NT2/D1 (cell line): ENCODE results near the gene KSR1.

Source experiments
- DNase-seq: peaks from one replicate; pipeline ENCODE4 v3.0.0-alpha.2; 2011; ENCODE audit warnings: low read depth, low spot score
- H3K27me3 ChIP-seq: 2 replicates; pipeline ENCODE4 v1.6.0; 2011; ENCODE audit warnings: mild to moderate bottlenecking; ENCODE audit not compliant: insufficient read length, insufficient read depth
- H3K36me3 ChIP-seq: 2 replicates; pipeline ENCODE4 v1.6.1; 2011; ENCODE audit warnings: mild to moderate bottlenecking, low read length, mixed read lengths; ENCODE audit not compliant: insufficient read depth, insufficient read length
- H3K4me1 ChIP-seq: 2 replicates; pipeline ENCODE4 v1.5.1; 2011; ENCODE audit not compliant: insufficient read depth, insufficient read length
- H3K4me3 ChIP-seq: 2 replicates; pipeline ENCODE4 v1.5.1; 2011; ENCODE audit warnings: low read depth; ENCODE audit not compliant: insufficient read length
- H3K9ac ChIP-seq: 2 replicates; pipeline ENCODE4 v1.6.0; 2011; ENCODE audit warnings: low read depth; ENCODE audit not compliant: insufficient read length
- H3K9me3 ChIP-seq: 2 replicates; pipeline ENCODE4 v1.5.1; 2011; ENCODE audit warnings: mild to moderate bottlenecking, low read length; ENCODE audit not compliant: insufficient read depth
- SUZ12 ChIP-seq: IDR thresholded peaks from 2 replicates; pipeline ENCODE4 v1.6.1; 2011; ENCODE audit not compliant: insufficient read length, insufficient read depth; ENCODE audit errors: extremely low read depth
- YY1 ChIP-seq: IDR thresholded peaks from 2 replicates; pipeline ENCODE4 v1.6.1; 2011; ENCODE audit not compliant: insufficient read length, insufficient read depth
- ZNF274 ChIP-seq: IDR thresholded peaks from 2 replicates; pipeline ENCODE4 v1.6.1; 2011; ENCODE audit warnings: mild to moderate bottlenecking, low read depth, low read length

The KSR1 gene

GRCh38 chr17:27576477-27577083 lies 120.3 kb downstream of the KSR1 start:
- no peak for TF ChIP-seq YY1
- no peak for TF ChIP-seq SUZ12
- TF ChIP-seq ZNF274: no peak
- H3K4me1 ChIP-seq: peaks cover 5% of the 10 kb centered on the region
- DNase-seq: no peak
- H3K36me3 ChIP-seq: peaks cover 18% of the 10 kb centered on the region
- no peak overlapping the region for H3K4me3 ChIP-seq
- H3K9me3 ChIP-seq: no peaks in the 10 kb centered on the region
- H3K27me3 ChIP-seq: no peaks in the 10 kb centered on the region
- no peak overlapping the region for H3K9ac ChIP-seq

- no peak for DNase-seq
- H3K9ac ChIP-seq: no peak overlapping the region
- H3K4me3 ChIP-seq: no peak overlapping the region
- H3K9me3 ChIP-seq: no peaks in the 10 kb centered on the region
- no peaks in the 10 kb centered on the region for H3K27me3 ChIP-seq
- H3K4me1 ChIP-seq: peaks cover 5% of the 10 kb centered on the region
- TF ChIP-seq ZNF274 (no peak), SUZ12 (no peak), YY1 (no peak)
- H3K36me3 ChIP-seq: peaks cover 18% of the 10 kb centered on the region
Measured at GRCh38 chr17:27577121-27577761, 121.0 kb downstream of the KSR1 start.

GRCh38 chr17:27577884-27578717 lies 121.9 kb downstream of the KSR1 start:
- Histone ChIP-seq H3K36me3 (peaks cover 21% of the 10 kb centered on the region), H3K9me3 (no peaks in the 10 kb centered on the region), H3K27me3 (no peaks in the 10 kb centered on the region), H3K4me3 (no peak overlapping the region), H3K4me1 (peaks cover 5% of the 10 kb centered on the region), H3K9ac (no peak overlapping the region)
- no peak for DNase-seq
- TF ChIP-seq SUZ12: no peak
- no peak for TF ChIP-seq YY1
- no peak for TF ChIP-seq ZNF274

- H3K4me3 ChIP-seq: no peak overlapping the region
- no peak overlapping the region for H3K9ac ChIP-seq
- no peak for DNase-seq
- H3K9me3 ChIP-seq: no peaks in the 10 kb centered on the region
- no peaks in the 10 kb centered on the region for H3K27me3 ChIP-seq
- TF ChIP-seq YY1 (no peak), ZNF274 (no peak), SUZ12 (no peak)
- H3K4me1 ChIP-seq: peaks cover 2% of the 10 kb centered on the region
- peaks cover 27% of the 10 kb centered on the region for H3K36me3 ChIP-seq
Measured at GRCh38 chr17:27578718-27579085, 122.5 kb downstream of the KSR1 start.

GRCh38 chr17:27579304-27579703 lies 123.1 kb downstream of the KSR1 start:
- Histone ChIP-seq H3K36me3 (peaks cover 33% of the 10 kb centered on the region), H3K4me1 (peaks cover 2% of the 10 kb centered on the region), H3K27me3 (no peaks in the 10 kb centered on the region), H3K4me3 (no peak overlapping the region), H3K9ac (no peak overlapping the region), H3K9me3 (no peaks in the 10 kb centered on the region)
- TF ChIP-seq ZNF274: no peak
- TF ChIP-seq YY1: no peak
- no peak for TF ChIP-seq SUZ12
- no peak for DNase-seq

GRCh38 chr17:27579897-27580321 lies 123.7 kb downstream of the KSR1 start:
- Histone ChIP-seq H3K9ac (no peak overlapping the region), H3K4me1 (peaks cover 3% of the 10 kb centered on the region), H3K4me3 (no peak overlapping the region), H3K36me3 (peaks cover 38% of the 10 kb centered on the region), H3K9me3 (no peaks in the 10 kb centered on the region), H3K27me3 (no peaks in the 10 kb centered on the region)
- no peak for DNase-seq
- TF ChIP-seq SUZ12 (no peak), YY1 (no peak), ZNF274 (no peak)

GRCh38 chr17:27581016-27581415 lies 124.8 kb downstream of the KSR1 start:
- Histone ChIP-seq H3K9me3 (no peaks in the 10 kb centered on the region), H3K4me3 (no peak overlapping the region), H3K4me1 (peaks cover 6% of the 10 kb centered on the region), H3K27me3 (no peaks in the 10 kb centered on the region), H3K36me3 (peaks cover 49% of the 10 kb centered on the region), H3K9ac (no peak overlapping the region)
- DNase-seq: no peak
- TF ChIP-seq ZNF274 (no peak), SUZ12 (no peak), YY1 (no peak)
